IMR-90 (cell line): ENCODE results near the gene BEX2. TPM values are rescaled to one million over a fixed set of nuclear protein-coding genes. Genes with fewer than 3 reads are reported as not detected.

Experiments
- ATAC-seq: fragments of 200-7000 bp; cut with Tn5 transposase; 2 replicates; pipeline ENCODE4 v1.9.1; 2020; ENCODE audit warnings: low read depth, mild to moderate bottlenecking, moderate library complexity
- BruUV-seq: library from RNA; stranded (reverse); fragments of 400-500 nt; replicated peaks from 2 replicates; lab custom pipeline; 2021; lab: Mats Ljungman, UMichigan
- CTCF ChIA-PET: fragments of 300-600 bp; formaldehyde crosslinking; extraction: SDS; loops from one replicate; lab custom pipeline; 2021; ENCODE audit warnings: antibody characterized with exemption; lab: Yijun Ruan, JAX
- POLR2A ChIA-PET: fragments of 300-600 bp; sonication (Branson Sonifier 250); formaldehyde crosslinking; loops from one replicate; lab custom pipeline; 2022; ENCODE audit warnings: antibody characterized with exemption; ENCODE audit not compliant: unreplicated experiment; lab: Charles Lee
- DNase-seq: peaks from one replicate; pipeline ENCODE4 v3.0.0; 2013
- H2AFZ ChIP-seq: replicated peaks from 2 replicates; pipeline ENCODE3; 2013; ENCODE audit warnings: low read length, mild to moderate bottlenecking; ENCODE audit not compliant: poor library complexity
- H2AK5ac ChIP-seq: 2 replicates; pipeline ENCODE4 v1.6.1; 2013; ENCODE audit warnings: low read depth, low read length, inconsistent platforms
- H2AK9ac ChIP-seq: replicated peaks from 2 replicates; pipeline ENCODE3; 2013; ENCODE audit warnings: mild to moderate bottlenecking, low read depth, low read length, moderate library complexity; ENCODE audit not compliant: poor library complexity
- H2BK120ac ChIP-seq: 2 replicates; pipeline ENCODE4 v1.6.1; 2013; ENCODE audit warnings: low read depth, low read length, inconsistent platforms
- H2BK15ac ChIP-seq: 3 replicates; pipeline ENCODE4 v1.6.1; 2013; ENCODE audit warnings: low read depth, low read length, inconsistent platforms
- H2BK20ac ChIP-seq: 2 replicates; pipeline ENCODE4 v1.6.1; 2013; ENCODE audit warnings: low read depth, mild to moderate bottlenecking, inconsistent platforms, low read length, moderate library complexity
- H2BK5ac ChIP-seq: 2 replicates; pipeline ENCODE4 v1.6.1; 2013; ENCODE audit warnings: mild to moderate bottlenecking, low read depth, low read length, inconsistent platforms; ENCODE audit not compliant: poor library complexity, severe bottlenecking
- H3K14ac ChIP-seq: replicated peaks from 2 replicates; pipeline ENCODE4 v1.6.1; 2013; ENCODE audit warnings: low read depth, low read length, inconsistent platforms
- H3K18ac ChIP-seq: 2 replicates; pipeline ENCODE4 v1.6.1; 2013; ENCODE audit warnings: low read depth, low read length, control low read depth
- H3K23ac ChIP-seq: 2 replicates; pipeline ENCODE4 v1.6.1; 2013; ENCODE audit warnings: low read depth, low read length, inconsistent platforms
- H3K27ac ChIP-seq: 2 replicates; pipeline ENCODE4 v1.5.1; 2013; ENCODE audit warnings: mild to moderate bottlenecking, control low read depth, low read length; ENCODE audit not compliant: insufficient read depth
- H3K27me3 ChIP-seq: 2 replicates; pipeline ENCODE4 v1.6.1; 2013; ENCODE audit warnings: low read length; ENCODE audit not compliant: control insufficient read depth, insufficient read depth
- H3K36me3 ChIP-seq: 2 replicates; pipeline ENCODE4 v1.6.1; 2013; ENCODE audit warnings: low read length, mixed read lengths; ENCODE audit not compliant: control insufficient read depth, insufficient read depth
- H3K4ac ChIP-seq: 2 replicates; pipeline ENCODE4 v1.6.1; 2013; ENCODE audit warnings: low read depth, low read length, inconsistent platforms
- H3K4me1 ChIP-seq: 2 replicates; pipeline ENCODE4 v1.6.1; 2013; ENCODE audit warnings: low read length, mixed read lengths; ENCODE audit not compliant: control insufficient read depth, insufficient read depth
- H3K4me2 ChIP-seq: 2 replicates; pipeline ENCODE4 v1.6.1; 2013; ENCODE audit warnings: low read depth, mild to moderate bottlenecking, control low read depth, low read length, moderate library complexity
- H3K4me3 ChIP-seq: 2 replicates; pipeline ENCODE4 v1.5.1; 2013; ENCODE audit warnings: low read depth, mild to moderate bottlenecking, control low read depth, low read length, moderate library complexity; ENCODE audit not compliant: insufficient read depth
- H3K56ac ChIP-seq: 2 replicates; pipeline ENCODE4 v1.6.1; 2013; ENCODE audit warnings: low read length, inconsistent platforms; ENCODE audit not compliant: insufficient read depth; ENCODE audit errors: extremely low read depth
- H3K79me1 ChIP-seq, 2 experiments: 2 replicates each; pipeline ENCODE4 v1.6.1; 2013; ENCODE audit warnings: low read length in 2 of 2, inconsistent platforms in 1 of 2, low read depth in 1 of 2
- H3K9ac ChIP-seq: 2 replicates; pipeline ENCODE4 v1.6.1; 2013; ENCODE audit warnings: low read depth, low read length, control low read depth
- H3K9me1 ChIP-seq: 2 replicates; pipeline ENCODE4 v1.6.1; 2013; ENCODE audit warnings: low read length, inconsistent platforms; ENCODE audit not compliant: insufficient read depth
- H3K9me3 ChIP-seq: 2 replicates; pipeline ENCODE4 v1.6.1; 2013; ENCODE audit warnings: low read length; ENCODE audit not compliant: control insufficient read depth, insufficient read depth
- H4K20me1 ChIP-seq: 2 replicates; pipeline ENCODE4 v1.6.1; 2013; ENCODE audit warnings: low read length, inconsistent platforms; ENCODE audit not compliant: insufficient read depth
- H4K5ac ChIP-seq: 2 replicates; pipeline ENCODE4 v1.6.1; 2013; ENCODE audit warnings: mild to moderate bottlenecking, low read depth, low read length, control low read depth
- H4K8ac ChIP-seq, 2 experiments: 2 replicates each; pipeline ENCODE4 v1.6.1; 2013; ENCODE audit warnings: low read depth in 2 of 2, low read length in 2 of 2, control low read depth in 1 of 2, inconsistent platforms in 1 of 2
- H4K91ac ChIP-seq: 2 replicates; pipeline ENCODE4 v1.6.1; 2013; ENCODE audit warnings: low read depth, low read length, inconsistent platforms; ENCODE audit not compliant: insufficient read depth
- BHLHE40 ChIP-seq: fragments of 150-350 bp; IDR thresholded peaks from 2 replicates; pipeline ENCODE4 v1.6.1; 2016; ENCODE audit warnings: mild to moderate bottlenecking, low read depth, low read length
- CEBPB ChIP-seq: IDR thresholded peaks from 2 replicates; pipeline ENCODE4 v1.6.1; 2012; ENCODE audit warnings: low read depth, low read length, improper control_type of control experiment
- CHD1 ChIP-seq: IDR thresholded peaks from 2 replicates; pipeline ENCODE4 v1.6.1; 2012; ENCODE audit warnings: low read depth, low read length, improper control_type of control experiment
- FOS ChIP-seq: fragments of 150-350 bp; IDR thresholded peaks from 2 replicates; pipeline ENCODE4 v1.6.1; 2016; ENCODE audit warnings: low read depth, low read length
- MAZ ChIP-seq: IDR thresholded peaks from 2 replicates; pipeline ENCODE4 v1.6.1; 2012; ENCODE audit warnings: low read depth, mild to moderate bottlenecking, low read length, improper control_type of control experiment, moderate library complexity, borderline replicate concordance
- NFE2L2 ChIP-seq: fragments of 150-350 bp; IDR thresholded peaks from 2 replicates; pipeline ENCODE4 v1.6.1; 2016; ENCODE audit warnings: low read depth, mild to moderate bottlenecking, low read length
- POLR2A ChIP-seq: IDR thresholded peaks from 2 replicates; pipeline ENCODE4 v1.6.1; 2012; ENCODE audit warnings: mild to moderate bottlenecking, low read depth, low read length
- RAD21 ChIP-seq: IDR thresholded peaks from 2 replicates; pipeline ENCODE4 v1.6.1; 2012; ENCODE audit warnings: low read length, improper control_type of control experiment
- RCOR1 ChIP-seq: IDR thresholded peaks from 2 replicates; pipeline ENCODE4 v1.6.1; 2012; ENCODE audit warnings: mild to moderate bottlenecking, low read length, improper control_type of control experiment; ENCODE audit not compliant: insufficient replicate concordance
- RFX5 ChIP-seq: IDR thresholded peaks from 2 replicates; pipeline ENCODE4 v1.8.0; 2012; ENCODE audit warnings: low read depth, mild to moderate bottlenecking, low read length, moderate library complexity
- WGBS, 2 experiments: methylation state at CpG; one replicate each; pipeline versions ENCODE4 v1.1.5 to v1.1.7; 2013; ENCODE audit warnings: missing lambda C conversion rate in 2 of 2; ENCODE audit not compliant: insufficient read length in 1 of 2; ENCODE audit errors: extremely low coverage in 2 of 2; 5-methylcytosine and 5-hydroxymethylcytosine counted together
- dilution Hi-C: fragments of 300-500 bp; cut with HindIII; formaldehyde crosslinking; loops from one replicate; pipeline ENCODE4 v1.14.3; 2018; ENCODE audit warnings: low sequenced_read_pairs; ENCODE audit not compliant: unreplicated experiment
- in situ Hi-C: fragments of 300-500 bp; cut with MboI; formaldehyde crosslinking; loops from 3 replicates; pipeline ENCODE4 v1.14.3; 2019; ENCODE audit warnings: low sequenced_read_pairs, inconsistent platforms, mixed read lengths
- intact Hi-C: fragments of 100-400 bp; cut with micrococcal nuclease; formaldehyde crosslinking; loops from 2 replicates; pipeline ENCODE4 v1.10.0; 2022
- polyA plus RNA-seq, 3 experiments: library from polyadenylated mRNA; depleted of rRNA; stranded (reverse); fragments of >200 nt; gene quantifications; 2 replicates each; pipeline ENCODE4 v1.2.3, GENCODE V29; 2012; ENCODE audit warnings: low replicate concordance in 1 of 3
- total RNA-seq: library from RNA; depleted of rRNA; stranded (reverse); fragments of >200 nt; gene quantifications from 2 replicates; pipeline ENCODE4 v1.2.3, GENCODE V29; 2012
- TF ChIP-seq, protein P1 (sequence below): fragments of 150-350 bp; IDR thresholded peaks from 2 replicates; pipeline ENCODE4 v1.6.1; 2017; ENCODE audit warnings: mild to moderate bottlenecking, antibody characterized with exemption, low read length, low read depth
- TF ChIP-seq, protein P2 (sequence below): conservative IDR thresholded peaks from 2 replicates; pipeline ENCODE4 v1.5.1; 2012; ENCODE audit warnings: mild to moderate bottlenecking, low read depth, low read length, improper control_type of control experiment

The BEX2 gene
- total and polyA plus RNA-seq, 2 of the 4 experiments (the other 2 are of a cell fraction), result 0.19 TPM; not detected in 1

GRCh38 chrX:103347682-103348397 lies 37.0 kb upstream of the BEX2 start:
- ATAC-seq (no peak), DNase-seq (no peak)
- TF ChIP-seq MAZ, result no peak
- no peak for TF ChIP-seq FOS
- no peak for TF ChIP-seq CEBPB
- no peak for TF ChIP-seq BHLHE40
- no peak for TF ChIP-seq RFX5
- TF ChIP-seq CHD1, result no peak
- no peak for TF ChIP-seq RAD21
- no peak for TF ChIP-seq NFE2L2
- TF ChIP-seq, protein P1, sequence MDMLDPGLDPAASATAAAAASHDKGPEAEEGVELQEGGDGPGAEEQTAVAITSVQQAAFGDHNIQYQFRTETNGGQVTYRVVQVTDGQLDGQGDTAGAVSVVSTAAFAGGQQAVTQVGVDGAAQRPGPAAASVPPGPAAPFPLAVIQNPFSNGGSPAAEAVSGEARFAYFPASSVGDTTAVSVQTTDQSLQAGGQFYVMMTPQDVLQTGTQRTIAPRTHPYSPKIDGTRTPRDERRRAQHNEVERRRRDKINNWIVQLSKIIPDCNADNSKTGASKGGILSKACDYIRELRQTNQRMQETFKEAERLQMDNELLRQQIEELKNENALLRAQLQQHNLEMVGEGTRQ, result no peak
- TF ChIP-seq POLR2A, result no peak
- no peak for TF ChIP-seq RCOR1
- TF ChIP-seq, protein P2, sequence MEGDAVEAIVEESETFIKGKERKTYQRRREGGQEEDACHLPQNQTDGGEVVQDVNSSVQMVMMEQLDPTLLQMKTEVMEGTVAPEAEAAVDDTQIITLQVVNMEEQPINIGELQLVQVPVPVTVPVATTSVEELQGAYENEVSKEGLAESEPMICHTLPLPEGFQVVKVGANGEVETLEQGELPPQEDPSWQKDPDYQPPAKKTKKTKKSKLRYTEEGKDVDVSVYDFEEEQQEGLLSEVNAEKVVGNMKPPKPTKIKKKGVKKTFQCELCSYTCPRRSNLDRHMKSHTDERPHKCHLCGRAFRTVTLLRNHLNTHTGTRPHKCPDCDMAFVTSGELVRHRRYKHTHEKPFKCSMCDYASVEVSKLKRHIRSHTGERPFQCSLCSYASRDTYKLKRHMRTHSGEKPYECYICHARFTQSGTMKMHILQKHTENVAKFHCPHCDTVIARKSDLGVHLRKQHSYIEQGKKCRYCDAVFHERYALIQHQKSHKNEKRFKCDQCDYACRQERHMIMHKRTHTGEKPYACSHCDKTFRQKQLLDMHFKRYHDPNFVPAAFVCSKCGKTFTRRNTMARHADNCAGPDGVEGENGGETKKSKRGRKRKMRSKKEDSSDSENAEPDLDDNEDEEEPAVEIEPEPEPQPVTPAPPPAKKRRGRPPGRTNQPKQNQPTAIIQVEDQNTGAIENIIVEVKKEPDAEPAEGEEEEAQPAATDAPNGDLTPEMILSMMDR, result no peak
- Histone ChIP-seq H3K79me1 (no peaks in the 10 kb centered on the region), H2AK9ac (no peak overlapping the region), H3K9ac (no peak overlapping the region), H3K27me3 (peaks cover 3% of the 10 kb centered on the region; the same call in 1 of the 2 replicates), H4K8ac (no peak overlapping the region), H3K14ac (no peak overlapping the region), H3K9me3 (no peaks in the 10 kb centered on the region), H4K5ac (no peak overlapping the region), H4K91ac (no peak overlapping the region), H3K4me3 (no peak overlapping the region), H3K9me1 (no peaks in the 10 kb centered on the region), H2BK120ac (no peak overlapping the region), H3K23ac (no peak overlapping the region), H2AFZ (peak overlapping the region; percentile 46), H3K4ac (no peak overlapping the region), H3K4me2 (no peak overlapping the region), H2BK5ac (no peak overlapping the region), H3K18ac (no peak overlapping the region), H2AK5ac (no peak overlapping the region), H3K56ac (no peak overlapping the region), H3K27ac (no peak overlapping the region), H3K36me3 (no peaks in the 10 kb centered on the region), H2BK20ac (no peak overlapping the region), H3K4me1 (peaks cover 2% of the 10 kb centered on the region; the same call in 1 of the 2 replicates), H2BK15ac (no peak overlapping the region), H4K20me1 (no peaks in the 10 kb centered on the region)
- dilution Hi-C loops, result no loop called here
- WGBS, 2 experiments, result 55% methylated on average over 8 of the region's 29 CpGs; no CpG with 5 or more reads in 1 of the 2 experiments
- ChIA-PET CTCF (no interaction called here), POLR2A (no interaction called here)
- BruUV-seq, result no TSS peak
- intact Hi-C loops, result no loop called here
- in situ Hi-C loops, result loop anchor here (5.0 kb wide), 1 partner anchor 114 kb away; no protein-coding TSS in a partner anchor
